SK-N-SH treated with all-trans-retinoic acid at 6 μM for 48 hours (cell line): ENCODE data around the gene PTCHD1.

Source experiments
- CREB5 ChIP-seq: fragments of 250-450 bp; sonication (Bioruptor Pico); IDR thresholded peaks from 2 replicates; pipeline ENCODE4 v1.5.1; 2020; ENCODE audit warnings: low read depth, mild to moderate bottlenecking, moderate library complexity
- RARB ChIP-seq: fragments of 250-450 bp; sonication (Bioruptor Pico); IDR thresholded peaks from 2 replicates; pipeline ENCODE4 v1.8.0; 2021; ENCODE audit warnings: mild to moderate bottlenecking, moderate library complexity
- TOX ChIP-seq: fragments of 250-450 bp; sonication (Bioruptor Pico); IDR thresholded peaks from 2 replicates; pipeline ENCODE4 v1.8.0; 2021; ENCODE audit warnings: mild to moderate bottlenecking, moderate library complexity, borderline replicate concordance
- ZFP3 ChIP-seq: fragments of 250-450 bp; sonication (Bioruptor Pico); IDR thresholded peaks from 2 replicates; pipeline ENCODE4 v1.5.0; 2020; ENCODE audit warnings: mild to moderate bottlenecking, moderate library complexity
- ZFP30 ChIP-seq: fragments of 450-650 bp; formaldehyde crosslinking; IDR thresholded peaks from 2 replicates; pipeline ENCODE4 v1.5.0; 2022; ENCODE audit warnings: mild to moderate bottlenecking, moderate library complexity
- ZNF565 ChIP-seq: fragments of 450-650 bp; formaldehyde crosslinking; conservative IDR thresholded peaks from 2 replicates; pipeline ENCODE4 v1.5.0; 2020; ENCODE audit warnings: low read depth, mild to moderate bottlenecking, moderate library complexity
- TF ChIP-seq, protein P1 (sequence below): fragments of 250-450 bp; sonication (Bioruptor Pico); IDR thresholded peaks from 2 replicates; pipeline ENCODE4 v1.8.0; 2020; ENCODE audit warnings: mild to moderate bottlenecking, moderate library complexity, borderline replicate concordance

- TF ChIP-seq CREB5 (CRISPR knock-in tag), result no peak
- TF ChIP-seq, protein P1, sequence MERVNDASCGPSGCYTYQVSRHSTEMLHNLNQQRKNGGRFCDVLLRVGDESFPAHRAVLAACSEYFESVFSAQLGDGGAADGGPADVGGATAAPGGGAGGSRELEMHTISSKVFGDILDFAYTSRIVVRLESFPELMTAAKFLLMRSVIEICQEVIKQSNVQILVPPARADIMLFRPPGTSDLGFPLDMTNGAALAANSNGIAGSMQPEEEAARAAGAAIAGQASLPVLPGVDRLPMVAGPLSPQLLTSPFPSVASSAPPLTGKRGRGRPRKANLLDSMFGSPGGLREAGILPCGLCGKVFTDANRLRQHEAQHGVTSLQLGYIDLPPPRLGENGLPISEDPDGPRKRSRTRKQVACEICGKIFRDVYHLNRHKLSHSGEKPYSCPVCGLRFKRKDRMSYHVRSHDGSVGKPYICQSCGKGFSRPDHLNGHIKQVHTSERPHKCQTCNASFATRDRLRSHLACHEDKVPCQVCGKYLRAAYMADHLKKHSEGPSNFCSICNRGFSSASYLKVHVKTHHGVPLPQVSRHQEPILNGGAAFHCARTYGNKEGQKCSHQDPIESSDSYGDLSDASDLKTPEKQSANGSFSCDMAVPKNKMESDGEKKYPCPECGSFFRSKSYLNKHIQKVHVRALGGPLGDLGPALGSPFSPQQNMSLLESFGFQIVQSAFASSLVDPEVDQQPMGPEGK (CRISPR knock-in tag), result no peak
- TF ChIP-seq ZFP3 (CRISPR knock-in tag), result no peak
- TF ChIP-seq ZNF565, result no peak
- no peak for TF ChIP-seq ZFP30 (CRISPR knock-in tag)
- no peak for TF ChIP-seq RARB (CRISPR knock-in tag)
- TF ChIP-seq TOX (CRISPR knock-in tag), result no peak
Measured at GRCh38 chrX:23317799-23318724, 16.6 kb upstream of the PTCHD1 start.
